ENCODE measurements around the gene SORCS3.

GRCh38 chr10:105291571-105291970 is 650.5 kb downstream of the SORCS3 start:
- no peak for TF ChIP-seq POLR2A (IDR thresholded peaks at IDR 0.05)
- TF ChIP-seq CTCF (IDR thresholded peaks at IDR 0.05), result no peak

Data from right lobe of liver (tissue), 4 donors.